GM18870 (cell line): ENCODE data around the gene MXD3.

ENCODE experiments used
- ATAC-seq: cut with Tn5 transposase; IDR thresholded peaks from one replicate; pipeline ENCODE4 v1.9.1; 2021; ENCODE audit warnings: moderate library complexity; ENCODE audit not compliant: unreplicated experiment

The MXD3 gene

DNA sequence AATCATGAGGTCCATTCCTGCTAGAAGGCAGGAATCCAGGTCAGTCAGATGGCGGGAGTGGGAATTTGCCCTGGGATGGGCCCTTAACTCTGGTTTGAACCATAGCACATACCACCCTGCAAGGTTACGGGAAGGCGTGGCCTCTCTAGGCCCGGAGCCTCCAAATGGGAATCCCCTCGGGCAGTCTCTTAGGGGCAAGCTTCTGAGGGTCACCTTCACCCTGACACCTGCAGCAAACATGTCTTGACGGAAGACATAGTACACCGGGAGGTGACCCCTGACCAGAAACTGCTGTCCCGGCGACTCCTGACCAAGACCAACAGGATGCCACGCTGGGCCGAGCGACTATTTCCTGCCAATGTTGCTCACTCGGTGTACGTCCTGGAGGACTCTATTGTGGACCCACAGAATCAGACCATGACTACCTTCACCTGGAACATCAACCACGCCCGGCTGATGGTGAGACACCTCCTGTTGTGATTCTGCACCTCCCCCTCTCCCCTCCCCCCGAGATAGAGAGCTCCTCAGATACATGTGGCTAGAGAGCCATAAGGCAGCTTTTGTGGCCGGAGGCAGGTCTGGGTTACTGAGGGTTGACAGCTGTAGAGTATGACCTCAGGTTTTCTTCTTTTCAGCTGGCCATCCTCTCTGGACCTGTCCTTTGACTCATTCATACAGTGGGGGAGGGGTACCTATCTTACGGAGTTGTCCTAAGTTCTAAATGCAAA is 7.1 kb downstream of the MXD3 start:
- no peak for ATAC-seq

DNA sequence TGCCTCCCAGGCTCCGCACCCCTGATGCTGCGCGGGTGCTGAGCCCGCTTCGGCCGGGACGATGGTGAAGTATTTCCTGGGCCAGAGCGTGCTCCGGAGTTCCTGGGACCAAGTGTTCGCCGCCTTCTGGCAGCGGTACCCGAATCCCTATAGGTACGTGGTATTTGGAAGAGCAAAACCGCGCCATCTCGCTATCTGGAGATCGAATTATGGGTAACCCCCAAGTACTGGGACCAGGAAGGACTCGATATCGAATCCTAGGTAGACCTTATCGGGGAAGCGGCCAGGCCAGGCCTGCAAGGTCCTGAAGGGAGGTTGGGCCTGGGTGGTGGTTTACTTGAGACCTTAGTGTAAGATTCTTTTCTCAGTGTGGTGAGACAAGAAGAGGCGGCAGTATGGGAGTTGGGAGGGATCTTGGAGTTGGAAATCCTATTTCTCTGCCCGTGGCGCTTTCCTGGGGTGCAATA is 7.7 kb downstream of the MXD3 start:
- ATAC-seq = no peak

DNA sequence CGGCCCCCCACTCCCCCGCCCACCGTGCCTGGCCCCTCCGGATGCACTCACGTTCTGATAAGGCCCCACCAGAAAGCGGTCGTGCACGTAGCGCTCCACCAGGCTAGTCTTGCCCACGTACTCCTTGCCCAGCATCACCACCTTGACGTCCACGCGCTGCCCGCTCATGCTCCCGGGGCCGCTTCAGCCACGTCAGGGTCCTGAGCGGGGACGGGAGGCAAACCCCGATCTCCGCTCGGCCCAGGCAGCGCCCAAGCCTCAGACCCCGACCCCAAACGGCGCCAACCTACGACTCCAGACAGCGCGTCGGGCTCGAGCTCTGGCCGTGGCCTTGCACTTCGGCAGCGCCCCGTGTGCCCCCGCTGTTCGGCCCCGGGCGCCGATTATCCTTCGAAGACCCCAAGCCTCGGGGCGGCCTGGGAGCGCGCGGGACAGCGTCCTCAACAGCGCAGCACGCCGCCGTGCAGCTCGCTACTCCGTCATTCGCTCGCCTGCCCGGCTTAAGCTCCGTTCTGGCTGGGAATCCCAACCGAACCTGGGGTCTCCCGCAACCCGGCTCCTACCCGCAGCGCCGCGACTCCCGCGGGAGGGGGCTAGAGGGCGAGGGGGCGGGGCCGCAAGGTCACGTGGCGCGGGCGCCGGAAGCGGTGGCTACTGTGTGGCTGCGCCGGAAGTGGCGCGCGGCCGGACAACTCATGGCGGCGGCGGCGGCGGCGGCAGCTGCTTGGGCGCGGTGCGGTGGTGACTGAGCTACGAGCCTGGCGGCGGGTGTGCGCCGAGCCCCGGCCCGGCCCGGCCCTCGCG is 8.4 kb downstream of the MXD3 start, which contains the start of the genes PRELID1 and RAB24:
Gene PRELID1 (plus strand): TSS at position 679 of the 804 bp plus-strand sequence. CDS start 187 bp downstream, outside the sequence.
Gene RAB24 (minus strand): TSS at position 599 of the 804 bp plus-strand sequence. CDS start 431 bp downstream, at position 168.
- no peak for ATAC-seq

DNA sequence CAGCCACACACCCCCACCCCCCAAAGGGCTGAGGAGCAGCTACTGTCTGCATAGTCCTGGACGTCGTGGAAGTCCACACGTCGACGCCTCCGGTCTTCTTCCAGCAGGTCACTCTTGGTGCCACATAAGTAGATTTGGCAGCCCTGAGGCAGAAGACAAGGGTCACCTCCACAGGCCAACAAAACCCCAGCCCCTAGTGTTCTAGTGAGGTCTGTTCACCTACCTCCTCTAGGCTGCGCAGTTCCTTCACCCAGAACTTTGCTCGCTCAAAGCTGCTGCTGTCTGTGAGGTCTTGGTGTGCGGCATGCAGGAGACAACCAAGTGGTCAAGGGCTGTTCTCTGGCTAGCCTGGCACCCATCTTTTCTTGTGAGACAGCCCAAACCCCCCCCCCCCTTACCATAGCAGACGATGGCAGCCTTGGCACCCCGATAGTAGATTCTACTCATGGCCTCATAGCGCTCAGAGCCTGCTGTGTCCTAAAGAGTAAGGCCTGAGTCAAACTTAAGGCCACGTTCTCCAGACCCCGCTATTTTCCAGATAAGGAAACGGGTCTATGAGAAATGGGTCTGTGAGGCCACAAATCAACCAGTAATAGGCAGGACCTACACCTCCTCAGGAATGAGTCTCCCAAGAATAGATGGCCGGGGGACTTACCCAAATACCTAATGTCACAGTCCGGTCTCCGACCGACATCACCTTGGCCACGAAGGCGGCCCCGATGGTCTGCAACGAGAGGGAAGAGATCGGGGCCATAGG is 9.2 kb downstream of the MXD3 start:
- no peak for ATAC-seq

DNA sequence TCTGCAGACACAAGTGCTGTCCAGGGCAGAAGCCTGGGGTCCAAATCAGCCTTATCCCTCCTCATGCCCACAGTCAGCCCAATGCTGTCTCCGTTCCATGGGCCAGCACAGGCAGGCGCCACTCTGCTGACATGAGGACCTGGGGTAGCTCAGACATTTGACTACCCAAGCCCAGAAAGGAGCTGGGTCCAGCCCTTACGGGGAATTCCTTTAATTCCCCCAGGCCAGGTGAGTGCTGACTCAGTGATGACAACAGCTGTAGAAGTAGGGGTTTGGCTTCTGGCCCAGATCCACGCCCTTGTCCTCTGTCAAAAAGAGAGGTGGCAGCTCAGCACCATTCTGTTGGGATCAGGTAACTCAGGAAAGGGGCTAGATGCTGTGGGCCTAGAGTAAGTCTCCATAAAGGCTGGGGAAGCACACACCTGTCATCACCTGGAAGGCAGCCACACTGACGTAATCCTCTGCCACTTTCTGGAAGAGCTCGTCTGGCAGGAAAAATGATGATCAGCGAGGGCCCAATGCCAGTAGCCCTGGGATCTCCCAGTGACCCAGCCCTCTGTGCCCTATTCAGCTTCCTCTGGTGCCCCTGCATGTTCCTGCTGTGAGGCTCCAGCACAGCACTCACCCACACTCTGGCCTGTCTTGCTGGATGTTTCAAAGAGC is 10.1 kb downstream of the MXD3 start:
- ATAC-seq = no peak

DNA sequence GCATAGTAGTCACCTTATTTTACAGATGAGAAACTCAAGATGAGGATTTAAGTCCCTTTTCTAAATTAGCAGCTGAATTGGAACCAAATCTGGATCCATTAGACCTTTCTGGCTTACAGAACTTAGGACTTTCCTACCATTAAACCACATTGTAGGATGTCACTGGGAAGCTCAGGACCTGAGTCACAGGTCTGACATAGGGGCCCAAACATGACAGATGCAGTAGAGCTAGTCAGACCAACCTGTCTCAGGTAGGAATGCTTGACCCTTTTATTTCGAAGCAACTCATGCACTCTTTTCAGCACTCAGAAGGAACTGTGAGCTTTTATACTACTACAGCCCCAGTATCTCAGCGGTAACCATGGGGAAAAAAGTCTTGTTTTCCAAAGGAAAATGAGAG is 10.7 kb downstream of the MXD3 start:
- no peak for ATAC-seq

DNA sequence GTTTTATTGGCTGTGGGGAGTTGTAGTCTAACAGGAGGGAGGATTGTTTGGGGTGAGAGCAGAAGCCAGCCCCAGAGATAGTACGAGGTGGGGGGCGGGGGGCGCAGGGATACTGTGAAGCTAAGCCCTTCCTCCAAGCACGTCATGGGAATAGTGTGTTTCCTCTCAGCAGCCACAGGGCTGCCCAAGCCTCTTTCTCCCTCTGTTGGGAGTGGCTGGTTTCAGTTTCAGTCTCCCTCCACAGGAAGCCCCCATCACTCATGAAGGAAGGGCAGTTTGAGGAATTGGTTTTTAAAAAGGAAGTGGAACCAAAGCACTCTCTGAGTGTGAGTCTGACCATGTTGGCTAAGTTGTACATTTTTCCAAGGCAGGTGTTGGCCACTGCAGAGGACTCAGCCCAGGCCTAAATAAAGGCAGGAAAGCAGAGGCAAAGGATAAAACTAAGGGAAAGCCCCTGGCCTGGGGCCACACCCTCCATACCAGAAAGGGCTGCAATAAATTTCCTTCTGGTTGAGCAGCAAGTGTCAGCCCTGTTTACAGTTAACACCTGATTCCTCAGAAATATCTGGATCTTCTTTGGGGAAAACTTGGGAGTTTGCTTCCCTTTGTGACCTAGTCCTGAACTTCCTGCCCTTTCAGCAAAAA is 11.3 kb downstream of the MXD3 start:
- ATAC-seq = peak; percentile 56

DNA sequence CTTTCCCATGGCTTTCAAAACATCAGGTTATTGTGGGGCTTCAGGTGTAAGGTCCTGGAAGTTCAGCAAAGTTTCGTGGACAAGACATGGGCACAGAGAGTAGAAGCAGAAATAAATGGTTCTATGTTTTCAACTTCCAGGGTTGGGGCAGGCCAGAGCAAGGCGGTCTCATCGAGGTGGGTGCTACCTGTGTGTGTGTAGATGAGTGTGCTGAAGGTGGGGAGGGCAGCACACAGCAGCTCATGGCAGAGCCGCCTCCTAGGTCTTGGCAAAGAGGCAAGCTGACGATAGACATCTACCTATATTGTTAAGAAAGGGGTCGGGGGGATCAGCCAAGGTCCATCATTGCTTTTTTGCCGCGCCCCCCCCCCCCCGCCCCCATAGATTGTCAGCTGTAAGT is 12.0 kb downstream of the MXD3 start:
- ATAC-seq = no peak

DNA sequence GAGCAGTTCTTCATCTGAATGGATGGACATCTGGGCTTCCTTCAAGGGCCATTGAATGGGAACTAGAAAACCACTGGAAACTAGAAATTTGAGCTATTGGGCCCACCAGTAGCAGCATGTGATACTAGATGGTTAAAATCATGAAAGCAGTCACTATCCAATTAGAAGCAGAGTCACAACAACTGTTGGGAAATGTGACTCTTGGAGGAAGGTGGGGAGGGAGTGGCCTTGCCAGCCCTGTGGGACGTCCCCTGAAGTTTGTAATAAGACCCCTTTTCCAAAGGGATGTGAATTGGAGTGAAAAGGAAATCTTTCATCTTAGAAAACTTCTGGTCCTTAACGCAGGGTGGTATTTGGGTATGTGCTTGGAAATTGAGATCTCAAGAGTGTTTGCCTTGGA is 13.8 kb downstream of the MXD3 start:
- ATAC-seq = no peak

DNA sequence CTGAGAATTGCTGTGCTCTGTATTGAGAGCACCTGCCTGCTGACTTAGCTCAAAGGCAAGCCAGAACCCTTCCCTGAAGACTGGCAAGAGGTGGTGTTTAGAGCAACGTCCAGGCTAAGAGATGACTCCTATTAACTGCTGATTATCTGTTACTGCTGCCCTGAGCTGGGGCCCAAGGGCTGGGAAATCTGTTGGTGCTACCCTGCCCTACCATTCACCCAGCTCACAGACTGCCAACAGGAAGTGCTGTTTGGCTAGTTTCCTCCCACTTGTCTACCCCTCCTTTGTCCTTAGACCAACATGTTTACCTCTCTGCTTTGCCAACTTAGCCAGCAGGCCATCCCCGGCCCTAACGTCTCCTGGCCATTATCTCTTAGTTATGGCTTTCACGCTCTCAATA is 15.1 kb downstream of the MXD3 start:
- no peak for ATAC-seq

DNA sequence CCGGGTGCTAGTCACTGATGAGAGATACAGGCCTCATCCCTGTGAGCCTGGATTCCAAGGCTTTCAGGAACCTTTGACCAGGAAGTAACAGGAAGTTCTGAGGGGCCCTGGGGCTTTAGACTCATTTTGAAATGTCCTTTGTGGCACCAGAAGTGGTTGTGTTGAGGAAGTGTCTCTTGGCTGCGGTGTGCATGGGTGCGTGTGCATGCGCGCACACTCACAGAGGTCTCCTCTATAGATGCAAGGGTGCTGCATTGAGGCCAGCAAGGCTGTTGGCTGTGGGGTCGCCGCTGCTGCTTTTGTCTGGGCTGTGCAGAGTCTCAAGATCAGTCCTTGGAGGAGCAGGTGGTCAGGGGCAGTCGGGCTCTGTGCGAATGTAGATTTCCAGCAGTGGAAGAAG is 15.8 kb downstream of the MXD3 start:
- ATAC-seq = no peak

DNA sequence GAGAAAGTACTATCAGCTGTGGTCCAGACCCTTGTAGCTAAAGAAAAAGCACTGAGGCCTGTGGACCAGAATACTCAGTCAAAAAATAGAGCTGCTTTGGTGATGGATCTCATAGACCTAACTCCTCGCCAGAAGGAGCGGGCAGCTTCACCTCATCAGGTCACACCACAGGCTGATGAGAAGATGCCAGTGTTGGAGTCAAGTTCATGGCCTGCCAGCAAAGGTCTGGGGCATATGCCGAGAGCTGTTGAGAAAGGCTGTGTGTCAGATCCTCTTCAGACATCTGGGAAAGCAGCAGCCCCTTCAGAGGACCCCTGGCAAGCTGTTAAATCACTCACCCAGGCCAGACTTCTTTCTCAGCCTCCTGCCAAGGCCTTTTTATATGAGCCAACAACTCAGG is 17.1 kb downstream of the MXD3 start:
- no peak for ATAC-seq

DNA sequence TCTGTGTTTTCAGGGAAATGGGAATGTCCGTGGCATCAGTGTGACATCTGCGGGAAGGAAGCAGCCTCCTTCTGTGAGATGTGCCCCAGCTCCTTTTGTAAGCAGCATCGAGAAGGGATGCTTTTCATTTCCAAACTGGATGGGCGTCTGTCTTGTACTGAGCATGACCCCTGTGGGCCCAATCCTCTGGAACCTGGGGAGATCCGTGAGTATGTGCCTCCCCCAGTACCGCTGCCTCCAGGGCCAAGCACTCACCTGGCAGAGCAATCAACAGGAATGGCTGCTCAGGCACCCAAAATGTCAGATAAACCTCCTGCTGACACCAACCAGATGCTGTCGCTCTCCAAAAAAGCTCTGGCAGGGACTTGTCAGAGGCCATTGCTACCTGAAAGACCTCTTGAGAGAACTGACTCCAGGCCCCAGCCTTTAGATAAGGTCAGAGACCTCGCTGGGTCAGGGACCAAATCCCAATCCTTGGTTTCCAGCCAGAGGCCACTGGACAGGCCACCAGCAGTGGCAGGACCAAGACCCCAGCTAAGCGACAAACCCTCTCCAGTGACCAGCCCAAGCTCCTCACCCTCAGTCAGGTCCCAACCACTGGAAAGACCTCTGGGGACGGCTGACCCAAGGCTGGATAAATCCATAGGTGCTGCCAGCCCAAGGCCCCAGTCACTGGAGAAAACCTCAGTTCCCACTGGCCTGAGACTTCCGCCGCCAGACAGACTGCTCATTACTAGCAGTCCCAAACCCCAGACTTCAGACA is 17.7 kb downstream of the MXD3 start:
- ATAC-seq = no peak

DNA sequence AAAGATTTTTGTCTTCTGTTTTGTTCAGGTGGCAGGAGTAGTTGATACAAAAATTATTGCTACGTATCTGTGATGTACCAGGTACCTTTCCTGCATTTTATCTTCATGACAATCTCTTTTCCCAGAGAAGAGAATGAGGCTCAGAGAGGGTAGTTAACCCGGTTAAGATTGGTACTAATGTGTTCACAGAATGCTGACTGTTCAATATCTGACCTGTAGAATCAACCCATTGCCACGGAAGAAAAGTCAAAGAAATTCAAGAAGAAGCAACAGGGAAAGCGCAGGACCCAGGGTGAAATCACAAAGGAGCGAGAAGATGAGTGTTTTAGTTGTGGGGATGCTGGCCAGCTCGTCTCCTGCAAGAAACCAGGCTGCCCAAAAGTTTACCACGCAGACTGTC is 20.0 kb downstream of the MXD3 start:
- no peak for ATAC-seq

DNA sequence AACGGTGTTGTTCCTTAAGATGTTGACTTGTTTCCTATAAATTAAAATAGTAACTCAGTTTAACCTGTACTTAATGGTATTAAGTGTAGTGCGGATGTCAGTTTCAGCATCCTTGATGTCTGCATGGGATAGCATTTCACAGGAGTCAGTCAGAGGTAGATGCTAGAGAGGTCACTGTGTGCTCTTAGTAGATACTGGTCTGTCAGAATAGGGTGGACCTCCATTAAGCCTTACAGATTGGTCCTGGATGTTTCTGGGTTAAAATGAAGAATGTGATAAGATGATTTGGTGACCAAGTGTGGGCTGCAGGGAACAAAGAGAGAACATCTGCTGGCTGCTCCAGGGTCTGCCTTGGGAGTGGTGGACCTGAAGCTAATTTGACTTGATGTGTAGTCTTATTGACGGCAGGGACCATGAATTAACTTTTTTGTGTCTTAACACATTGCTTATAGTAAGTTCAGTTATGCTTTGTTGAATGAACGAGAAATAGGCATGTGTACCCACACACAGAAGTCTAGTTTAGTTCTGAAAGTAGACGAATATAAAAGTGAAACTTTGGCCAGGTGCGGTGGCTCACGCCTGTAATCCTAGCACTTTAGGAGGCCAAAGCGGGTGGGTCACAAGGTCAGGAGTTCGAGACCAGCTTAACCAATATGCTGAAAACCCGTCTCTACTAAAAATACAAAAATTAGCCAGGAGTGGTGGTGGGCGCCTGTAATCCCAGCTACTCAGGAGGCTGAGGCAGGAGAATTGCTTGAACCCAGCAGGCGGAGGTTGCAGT is 20.7 kb downstream of the MXD3 start:
- ATAC-seq = no peak

DNA sequence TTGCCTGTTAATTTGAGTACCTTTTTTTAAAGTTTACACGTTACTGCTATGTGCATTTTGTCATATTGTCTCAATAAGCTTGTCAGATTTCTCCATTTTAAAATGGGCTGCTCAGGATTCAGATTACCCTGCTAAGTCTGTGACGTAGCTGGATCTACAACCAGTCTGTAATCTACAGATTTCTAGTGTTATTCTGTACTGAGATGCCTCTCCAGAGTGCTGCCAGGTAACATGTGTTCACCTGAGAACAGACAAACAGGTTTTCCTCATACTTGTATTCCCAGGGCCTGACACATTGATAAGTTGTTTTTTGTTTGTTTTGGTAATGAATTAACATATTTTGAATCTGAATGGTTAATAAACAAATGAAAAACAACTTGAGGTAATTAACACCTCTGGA is 23.5 kb downstream of the MXD3 start:
- no peak for ATAC-seq

DNA sequence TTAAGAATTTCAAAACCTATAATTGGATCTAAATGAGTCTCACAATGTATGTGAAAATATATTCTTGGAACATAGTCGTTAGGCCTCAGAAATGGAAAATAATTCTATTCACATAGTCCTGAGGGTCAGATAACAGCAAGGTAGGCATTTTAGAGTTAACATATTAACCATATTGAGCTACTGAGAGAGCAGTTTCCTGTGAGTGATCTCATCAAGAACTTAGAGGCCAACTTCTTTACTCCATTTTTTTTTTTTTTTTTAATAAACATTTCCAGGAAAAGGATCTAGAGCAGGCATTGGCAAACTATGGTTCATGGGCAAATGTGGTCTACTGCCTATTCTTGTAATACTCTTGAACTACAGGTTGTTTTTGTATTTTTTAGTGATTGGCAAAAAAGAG is 34.8 kb downstream of the MXD3 start:
- no peak for ATAC-seq

DNA sequence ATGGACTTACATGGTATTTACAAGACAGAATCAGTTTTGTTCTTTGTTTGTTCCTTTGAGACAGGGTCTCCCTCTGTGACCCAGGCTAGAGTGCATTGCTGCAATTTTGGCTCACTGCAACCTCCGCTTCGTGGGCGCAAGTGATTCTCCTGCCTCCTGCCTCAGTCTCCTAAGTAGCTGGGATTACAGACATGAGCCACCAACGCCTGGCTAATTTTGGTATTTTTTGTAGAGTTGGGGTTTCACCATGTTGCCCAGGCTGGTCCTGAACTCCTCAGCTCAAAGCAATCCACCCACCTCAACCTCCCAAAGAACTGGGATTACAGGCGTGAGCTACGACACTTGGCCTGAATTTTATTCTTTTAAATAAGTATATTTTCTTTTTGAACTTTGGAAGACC is 35.8 kb downstream of the MXD3 start:
- ATAC-seq = no peak

DNA sequence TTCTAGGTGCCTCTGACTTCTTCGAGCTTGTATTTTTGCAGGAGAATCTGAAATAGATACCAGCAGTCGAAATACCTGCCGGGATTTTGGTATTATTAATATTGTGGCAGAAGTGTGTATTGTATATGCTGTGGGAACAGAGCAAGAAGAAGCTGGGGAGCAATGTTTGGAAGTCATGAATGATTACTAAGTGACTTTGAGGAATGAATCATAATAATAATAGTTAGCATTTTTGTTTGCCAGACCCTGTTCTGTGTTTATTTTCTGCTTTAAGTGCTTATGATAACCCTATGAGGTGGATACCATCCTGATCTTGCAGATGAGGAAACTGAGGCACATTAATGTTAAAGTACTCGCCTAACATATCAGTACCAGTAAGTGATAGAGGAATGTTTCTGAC is 40.6 kb downstream of the MXD3 start:
- no peak for ATAC-seq
